Dermis blood vessel endothelial cell (primary cell): ENCODE results near the gene ARID1B. TPM values are rescaled to one million over a fixed set of nuclear protein-coding genes. Genes with fewer than 3 reads are reported as not detected.
A peak's percentile ranks its signal among the peaks of the same experiment; 100 is the strongest.

ENCODE experiments used
- DNase-seq: peaks from one replicate; pipeline ENCODE4 v3.0.0; 2010
- total RNA-seq: library from RNA; depleted of rRNA; stranded (reverse); fragments of >200 nt; gene quantifications from 2 replicates; pipeline ENCODE4 v1.2.3, GENCODE V29; 2014

ARID1B gene
- total RNA-seq, 1 donor from 2014 or later = 37.8 TPM

DNA sequence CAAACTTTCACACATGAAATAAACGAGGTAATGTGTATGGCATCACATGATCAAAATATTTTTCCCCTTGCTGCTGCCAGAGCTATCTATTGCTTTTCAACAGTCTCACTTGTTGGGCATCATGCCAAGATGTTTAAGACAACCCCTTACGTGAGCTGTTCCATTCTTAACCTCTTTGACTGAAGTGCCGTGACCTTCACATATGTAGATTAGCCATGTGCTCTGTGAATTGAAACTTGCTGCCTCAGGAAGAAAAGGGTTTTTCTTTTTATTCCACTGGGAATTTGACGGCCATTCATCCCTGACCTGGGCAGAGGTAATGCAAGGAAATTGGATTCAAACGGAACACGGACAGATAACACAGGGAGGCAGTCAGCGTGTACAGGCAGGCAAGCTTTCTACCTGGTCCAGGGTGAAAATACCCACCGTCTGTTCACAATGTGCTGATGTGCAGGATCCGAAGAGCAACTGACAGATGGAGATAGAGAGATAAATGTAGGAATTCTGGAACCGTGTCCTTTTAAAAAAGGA is 14.2 kb downstream of the ARID1B start:
- peak; percentile 82 for DNase-seq

DNA sequence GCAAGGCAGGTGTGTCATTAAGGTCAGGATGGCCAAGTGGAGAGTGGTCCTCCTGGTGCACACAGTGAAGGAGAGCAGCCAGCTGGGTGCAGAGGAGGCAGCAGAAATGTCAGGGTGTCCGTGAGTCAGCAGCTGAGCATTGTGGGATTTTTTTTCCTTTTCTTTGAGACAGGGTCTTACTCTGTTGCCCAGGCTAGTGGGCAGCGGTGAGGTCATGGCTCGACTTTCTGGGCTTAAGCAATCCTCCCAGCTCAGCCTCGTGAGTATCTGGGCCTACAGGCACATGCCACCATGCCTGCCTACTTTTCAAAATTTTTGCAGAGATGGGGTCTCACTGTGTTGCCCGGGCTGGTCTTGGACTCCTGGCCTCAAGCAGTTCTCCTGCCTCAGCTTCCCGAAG is 16.0 kb downstream of the ARID1B start:
- DNase-seq = no peak

DNA sequence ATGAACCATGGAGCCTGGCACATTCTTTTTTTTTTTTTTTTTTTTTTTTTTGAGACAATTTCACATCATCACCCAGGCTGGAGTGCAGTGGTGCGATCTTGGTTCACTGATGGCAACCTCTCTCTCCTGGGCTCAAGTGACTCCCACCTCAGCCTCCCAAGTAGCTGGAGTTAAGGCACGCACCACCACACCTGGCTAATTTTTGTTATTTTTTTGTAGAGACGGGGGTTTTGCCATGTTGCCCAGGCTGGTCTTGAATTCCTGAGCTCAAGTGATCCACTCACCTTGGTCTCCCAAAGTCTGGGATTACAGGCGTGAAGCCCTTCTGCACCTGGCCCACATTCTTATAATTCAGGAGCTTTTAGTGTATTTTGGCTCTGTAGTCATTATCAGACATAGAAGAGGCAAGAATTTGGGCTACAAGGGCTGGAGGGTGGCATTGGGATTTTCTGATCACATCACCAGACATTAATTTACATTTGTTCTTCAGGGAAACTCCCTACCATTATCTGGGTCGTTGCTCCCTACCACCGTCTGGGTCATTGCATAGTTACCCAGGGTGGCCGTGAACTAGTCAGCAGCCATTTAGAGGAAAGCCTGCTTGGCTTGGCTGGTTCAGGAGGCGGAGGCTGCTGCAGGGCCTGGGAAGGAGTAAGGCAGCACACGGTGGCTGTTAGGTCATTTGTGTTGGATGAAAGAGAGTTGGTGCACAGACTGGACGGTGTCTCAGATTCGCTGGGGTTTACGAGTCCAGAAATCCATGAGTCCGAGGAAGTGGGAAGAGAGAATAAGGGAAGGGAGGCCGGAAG is 17.6 kb downstream of the ARID1B start:
- DNase-seq = no peak

DNA sequence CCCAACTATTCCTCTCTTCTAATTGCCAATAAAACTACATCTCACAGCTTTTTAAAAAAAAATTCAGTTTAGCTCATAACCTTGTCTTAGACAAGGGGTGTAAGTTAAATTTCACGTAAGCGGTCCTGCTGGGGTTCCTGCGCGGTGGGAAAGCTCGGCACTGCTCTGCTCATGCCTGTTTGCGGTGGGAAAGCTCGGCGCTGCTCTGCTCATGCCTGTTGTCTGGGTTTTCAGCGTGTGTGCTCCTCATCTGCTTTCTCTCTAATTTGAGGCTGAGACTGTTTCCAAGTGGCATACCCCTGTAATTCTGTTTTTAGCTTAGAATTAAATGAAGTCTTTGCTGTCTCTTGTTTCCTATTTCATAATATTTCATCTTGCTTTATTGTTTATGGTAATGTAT is 18.6 kb downstream of the ARID1B start:
- no peak for DNase-seq

DNA sequence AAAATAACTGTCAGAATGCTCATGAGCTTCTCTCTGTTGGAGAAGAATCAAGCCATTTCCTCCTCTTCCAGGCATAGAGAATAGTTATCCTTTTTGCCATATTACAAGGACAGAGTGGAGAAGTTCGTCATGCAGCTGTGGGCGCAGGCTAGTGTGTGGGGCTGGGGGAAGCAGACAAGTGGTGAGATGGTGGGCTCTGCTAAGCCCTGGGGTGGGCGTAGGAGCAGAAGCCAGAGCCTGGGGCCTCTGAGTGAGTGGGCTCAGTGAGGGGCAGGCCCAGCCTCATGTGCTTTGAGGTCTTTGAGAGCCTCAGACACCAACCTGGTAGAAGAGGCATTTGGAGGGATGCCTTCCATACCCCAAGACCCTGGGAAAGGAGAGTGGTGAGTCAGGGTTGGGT is 19.4 kb downstream of the ARID1B start:
- DNase-seq = no peak

DNA sequence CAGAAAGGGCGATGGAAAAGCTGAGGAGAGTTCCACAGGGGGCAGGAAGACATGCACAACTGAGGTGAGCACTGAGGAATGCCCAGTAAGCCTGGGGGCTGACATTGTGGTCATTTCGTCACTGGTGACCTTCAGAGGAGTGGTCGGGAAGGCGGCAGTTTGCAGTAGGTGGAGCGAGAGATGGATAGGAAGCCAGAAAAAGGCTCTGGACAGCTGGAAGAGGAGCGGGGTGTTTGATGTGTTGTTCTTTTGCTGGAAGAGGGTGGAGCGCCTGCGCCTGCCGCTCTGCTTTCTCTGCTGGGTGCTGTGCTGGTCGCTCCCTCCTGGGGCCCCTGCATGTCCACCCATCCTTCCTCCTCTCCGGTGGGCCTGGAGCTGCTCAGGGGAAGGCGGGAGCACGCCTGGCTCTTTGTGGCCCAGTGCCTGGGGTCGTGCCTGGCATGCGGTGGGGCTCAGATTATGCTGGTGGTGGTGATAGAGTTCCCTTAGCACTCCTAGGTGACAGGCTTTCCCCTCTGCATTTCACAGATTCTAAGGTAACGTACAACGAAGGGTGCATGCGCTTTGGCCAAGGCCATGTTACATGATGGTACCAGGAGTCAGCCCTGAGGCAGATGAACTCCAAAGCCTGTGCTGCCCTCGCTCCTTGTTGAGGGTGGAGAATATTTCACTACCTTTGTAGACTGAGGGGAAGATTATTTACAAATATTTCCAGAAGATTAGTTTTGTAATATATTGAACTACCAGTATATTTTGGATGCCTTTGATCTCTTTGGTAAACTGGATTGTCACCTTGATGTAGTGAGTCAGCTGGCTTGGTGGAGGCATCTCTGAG is 20.9 kb downstream of the ARID1B start:
- DNase-seq = no peak

DNA sequence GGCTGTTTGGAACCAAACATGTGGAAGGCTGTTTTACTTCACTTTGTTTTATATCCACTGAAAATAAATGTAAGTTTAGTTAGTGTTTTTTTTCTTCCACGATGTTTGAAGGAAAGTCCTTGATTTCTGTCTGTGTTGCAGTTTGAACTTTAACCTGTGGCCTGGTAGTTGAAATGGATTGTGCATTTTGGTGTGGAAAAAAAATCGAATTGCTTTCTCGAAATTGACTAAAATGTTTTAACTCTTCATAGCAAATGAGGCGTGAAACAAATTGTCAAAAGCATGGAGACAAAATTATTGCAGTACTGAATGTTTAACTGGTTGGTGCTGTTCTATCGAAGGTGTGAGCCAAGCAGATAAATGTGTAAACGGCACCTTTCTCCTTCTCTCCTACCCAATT is 24.5 kb downstream of the ARID1B start:
- DNase-seq = no peak

DNA sequence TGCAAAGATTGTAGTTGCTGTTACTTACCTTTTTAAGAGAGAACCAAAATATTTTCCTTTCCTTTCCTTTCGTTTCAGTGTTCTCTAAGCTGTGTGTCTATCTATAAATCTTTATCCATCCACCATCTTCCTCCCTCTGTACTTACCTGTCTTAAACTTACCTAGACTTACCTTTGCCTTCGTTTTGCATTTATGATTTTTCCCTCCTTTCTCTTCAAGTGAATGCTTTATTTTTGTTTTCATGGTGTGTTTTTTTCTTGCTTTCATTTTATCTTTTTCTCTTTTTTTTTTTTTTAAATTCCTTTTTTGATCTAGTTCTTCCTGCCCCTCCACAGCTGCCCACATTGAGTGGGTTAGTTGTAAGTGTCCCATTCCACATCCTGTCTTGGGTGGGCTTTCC is 26.2 kb downstream of the ARID1B start:
- no peak for DNase-seq

DNA sequence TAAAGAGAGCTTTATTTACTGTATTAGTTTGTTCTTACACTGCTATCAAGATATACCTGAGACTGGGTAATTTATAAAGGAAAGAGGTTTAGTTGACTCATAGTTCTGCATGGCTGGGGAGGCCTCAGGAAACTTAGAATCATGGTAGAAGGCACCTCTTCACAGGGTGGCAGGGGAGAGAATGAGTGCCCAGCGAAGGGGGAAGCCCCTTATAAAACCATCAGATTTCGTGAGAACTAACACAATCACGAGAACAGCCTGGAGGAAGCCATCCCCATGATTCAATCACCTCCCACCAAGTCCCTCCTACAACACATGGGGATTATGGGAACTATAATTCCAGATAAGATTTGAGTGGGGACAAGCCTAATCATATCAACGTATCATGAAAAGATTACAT is 27.2 kb downstream of the ARID1B start:
- no peak for DNase-seq

DNA sequence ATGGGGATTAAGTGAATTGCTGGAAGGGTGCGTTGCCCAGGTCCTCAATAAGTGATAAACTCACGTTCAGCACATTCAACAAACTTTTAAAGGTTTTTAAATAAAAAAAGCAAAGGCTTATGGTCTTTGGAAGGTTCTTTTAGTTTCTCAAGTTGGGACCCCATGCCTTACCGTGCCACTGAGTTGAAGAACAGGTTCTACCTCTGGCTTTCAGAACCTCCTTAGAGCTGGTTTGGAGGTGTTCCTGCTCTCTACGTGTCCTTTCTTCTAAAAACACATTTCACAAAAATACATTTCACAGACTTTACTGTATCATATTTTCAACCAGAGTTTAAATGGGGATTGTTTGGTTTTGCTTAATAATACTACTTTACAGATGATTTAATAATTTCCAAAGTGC is 29.0 kb downstream of the ARID1B start:
- no peak for DNase-seq

DNA sequence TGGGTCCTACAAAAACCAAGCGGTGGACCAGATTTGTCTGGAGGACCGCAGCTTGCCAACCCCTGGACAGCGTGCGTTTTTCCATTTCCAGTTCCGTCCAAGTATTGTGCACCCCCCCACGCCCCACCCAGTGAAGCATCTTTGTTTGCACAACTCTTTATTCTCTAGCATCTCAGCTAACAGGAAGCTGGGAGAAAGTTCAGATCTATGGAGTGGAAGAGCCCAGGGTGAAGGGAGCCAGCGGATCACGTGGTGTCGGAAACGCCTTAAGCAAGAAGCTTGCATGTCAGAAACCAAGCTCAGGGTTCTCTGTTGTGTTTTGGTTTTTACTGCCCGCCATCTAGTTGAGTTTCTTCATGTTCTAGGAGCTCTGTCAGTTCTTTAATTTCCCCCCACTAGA is 29.9 kb downstream of the ARID1B start:
- DNase-seq = no peak

DNA sequence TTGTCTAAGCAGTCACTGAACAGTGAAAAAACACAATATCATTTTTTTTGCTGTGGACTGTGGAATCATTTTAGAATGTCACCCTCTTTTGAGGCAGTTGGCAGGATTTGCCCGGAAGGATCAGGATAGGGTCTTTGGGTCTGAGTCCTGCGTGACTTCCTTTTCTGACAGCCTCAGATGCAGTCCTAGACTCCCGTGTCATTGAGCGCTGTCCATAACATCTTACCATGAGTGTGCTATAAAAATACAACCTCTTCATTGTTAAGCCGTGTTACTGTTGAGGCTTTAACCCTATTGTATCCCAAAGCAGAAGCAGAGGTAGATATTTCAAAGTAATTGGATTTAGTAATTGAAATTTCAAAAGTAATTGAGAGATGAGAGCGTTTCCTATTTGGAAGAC is 30.6 kb downstream of the ARID1B start:
- no peak for DNase-seq

DNA sequence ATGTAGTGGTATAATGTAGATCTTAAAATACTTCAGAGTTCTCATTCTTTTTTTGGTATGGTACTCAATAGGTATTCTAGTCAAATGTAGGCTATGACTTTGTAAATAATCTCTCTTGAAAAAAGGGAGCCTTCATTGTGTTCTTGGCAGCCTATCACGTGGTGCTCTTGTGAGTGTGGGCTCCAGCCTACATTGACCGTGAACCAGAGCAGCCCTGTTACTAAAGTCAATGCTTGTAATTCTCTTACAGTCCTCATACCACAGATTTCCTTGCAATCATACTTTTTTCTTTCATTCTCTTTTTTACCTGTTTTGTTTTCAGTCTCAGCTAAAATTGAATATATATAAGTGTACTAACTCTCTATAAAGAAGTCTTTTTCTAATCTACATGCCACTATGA is 31.1 kb downstream of the ARID1B start:
- peak; percentile 54 for DNase-seq

DNA sequence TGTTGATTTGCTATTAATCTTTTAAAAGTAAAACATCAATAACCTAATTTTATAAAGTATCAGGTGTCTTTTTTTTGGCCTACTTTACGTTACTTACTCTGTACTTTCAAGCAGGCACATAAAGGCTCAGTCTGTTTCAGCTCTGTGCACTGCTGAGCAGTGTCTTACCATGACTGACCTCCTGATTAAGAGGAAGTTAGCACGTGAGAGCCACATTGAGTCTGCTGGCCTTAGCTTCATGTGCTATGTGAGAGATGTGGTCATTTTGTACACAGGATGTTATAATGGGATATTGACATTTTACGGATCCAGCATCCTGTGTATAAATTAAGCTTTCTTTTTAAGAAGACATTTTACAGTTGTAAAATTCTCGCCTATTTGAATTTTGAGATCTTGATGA is 31.9 kb downstream of the ARID1B start:
- peak; percentile 75 for DNase-seq

DNA sequence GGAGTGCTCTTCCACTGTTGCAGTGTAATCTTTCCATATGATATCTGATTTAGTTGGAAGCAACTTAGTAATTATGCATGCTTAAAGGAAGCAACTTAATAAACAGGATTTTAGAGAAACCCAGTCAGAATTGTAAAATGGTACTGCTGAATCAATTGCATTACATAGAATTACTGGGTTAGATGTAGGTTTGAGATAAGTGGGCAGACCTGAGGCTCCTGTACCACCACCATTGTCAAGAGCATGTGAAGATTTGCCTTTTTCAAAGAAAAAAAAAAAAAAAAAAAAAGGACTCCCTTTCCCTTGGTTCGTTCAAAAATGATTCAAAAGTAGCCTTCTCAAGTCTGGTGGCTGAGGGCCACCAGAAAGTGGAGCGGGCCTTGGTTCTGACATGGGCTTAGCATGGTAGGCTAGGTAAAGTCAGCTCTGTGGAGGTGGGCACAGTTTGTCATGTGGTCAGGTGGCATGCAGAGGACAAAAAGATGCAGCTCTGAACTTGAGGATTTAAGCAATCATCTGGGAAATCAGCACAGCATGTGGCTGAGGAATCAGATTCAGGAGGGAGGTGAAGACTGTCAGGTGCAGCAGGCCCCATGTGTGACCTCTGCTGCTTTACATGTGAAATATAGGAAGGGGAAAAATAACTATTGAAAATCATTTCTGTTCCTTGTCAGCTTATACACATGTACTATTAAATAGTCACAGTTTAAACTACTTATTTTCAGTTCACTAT is 32.4 kb downstream of the ARID1B start:
- DNase-seq = no peak

DNA sequence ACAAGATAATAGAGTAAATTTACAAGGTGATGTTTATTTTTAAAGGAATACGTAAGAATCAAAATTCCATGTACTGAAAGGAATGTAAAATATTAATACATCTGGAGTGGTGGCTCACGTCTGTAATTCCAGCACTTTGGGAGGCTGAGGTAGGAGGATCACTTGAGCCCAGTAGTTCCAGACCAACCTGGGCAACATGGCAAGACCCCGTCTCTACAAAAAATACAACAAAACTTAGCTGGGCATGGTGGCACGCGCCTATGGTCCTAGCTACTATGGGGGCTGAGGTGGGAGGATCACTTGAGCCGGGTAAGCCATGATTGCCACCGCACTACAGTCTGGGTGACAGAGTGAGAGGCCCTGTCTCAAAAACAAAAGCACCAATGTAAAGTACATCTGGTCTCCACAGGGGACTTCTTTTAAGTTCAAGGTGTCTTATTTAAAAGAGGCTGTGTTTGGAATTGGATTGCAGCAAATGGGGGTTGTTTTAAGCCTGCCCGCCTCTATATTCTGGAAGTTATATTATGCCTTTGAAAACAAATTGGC is 36.9 kb downstream of the ARID1B start:
- DNase-seq = no peak

DNA sequence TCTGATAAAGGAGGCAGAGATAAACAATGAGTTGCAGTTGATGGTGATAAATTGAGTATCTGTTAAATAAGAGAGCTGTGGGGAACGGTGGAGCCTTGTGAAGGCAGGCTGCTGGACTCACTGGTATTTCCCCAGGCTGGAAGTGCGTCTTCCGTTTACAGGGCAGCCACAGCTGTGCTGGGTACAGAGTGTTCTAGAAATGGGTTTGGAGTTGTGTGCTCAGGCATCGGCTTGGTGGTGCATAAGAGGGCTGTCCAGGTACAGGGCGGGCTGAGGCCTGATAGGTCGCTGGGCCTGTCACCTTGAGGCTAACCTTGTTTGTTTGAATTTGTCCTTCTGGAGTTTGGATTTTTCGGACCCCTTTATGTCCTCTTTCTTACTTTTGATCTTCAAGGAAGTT is 39.3 kb downstream of the ARID1B start:
- DNase-seq = peak; percentile 61

DNA sequence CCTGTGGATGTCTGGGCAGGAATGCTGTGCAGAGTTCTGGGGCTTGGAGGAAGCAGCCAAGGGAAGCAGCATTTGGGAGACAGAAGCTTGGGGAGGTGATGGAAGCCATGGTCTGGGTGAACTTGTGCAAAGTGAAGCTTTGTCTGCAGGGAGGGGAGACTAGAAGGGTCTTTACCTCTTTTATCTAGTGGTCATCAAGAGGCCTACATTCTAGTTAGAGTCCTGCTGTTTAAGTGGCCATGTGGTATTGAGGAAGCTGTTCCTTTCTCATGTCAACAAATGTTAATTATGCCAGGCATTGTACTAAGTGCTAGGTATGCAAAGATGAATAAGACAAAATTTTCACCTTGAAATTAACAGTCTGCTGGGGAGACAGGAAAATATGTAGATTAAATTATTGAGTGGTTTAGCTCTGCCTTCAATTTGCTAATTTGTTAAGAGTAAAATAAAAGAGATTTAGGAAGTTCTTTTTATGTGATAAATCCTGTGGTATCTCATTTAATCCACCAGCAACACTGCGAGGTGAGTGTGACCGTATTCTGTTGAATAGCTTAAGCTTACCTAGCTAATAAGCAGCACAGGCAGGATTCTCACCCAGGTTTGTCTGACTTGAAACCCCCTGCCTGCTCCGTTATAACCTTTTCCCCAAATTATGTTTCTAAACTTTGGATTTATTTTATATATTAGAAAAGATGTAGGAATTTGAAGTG is 43.1 kb downstream of the ARID1B start:
- DNase-seq = no peak

DNA sequence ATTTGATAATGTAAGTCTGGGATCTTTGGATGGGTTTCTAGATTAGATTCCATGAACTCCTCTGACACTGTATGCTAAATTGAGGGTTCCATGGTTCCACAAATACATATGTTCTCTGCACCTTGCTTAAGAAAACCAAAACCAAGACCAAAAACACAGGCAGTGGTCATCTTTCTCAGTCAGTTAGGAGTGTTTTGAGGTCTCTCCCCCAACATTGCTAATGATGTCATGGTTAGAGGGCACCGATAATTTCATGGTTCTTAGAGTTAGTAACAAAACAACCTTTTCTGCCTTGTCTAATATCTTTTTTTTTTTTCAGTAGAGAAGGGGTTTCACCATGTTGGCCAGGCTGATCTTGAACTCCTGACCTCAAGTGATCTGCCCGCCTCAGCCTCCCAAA is 44.5 kb downstream of the ARID1B start:
- no peak for DNase-seq

DNA sequence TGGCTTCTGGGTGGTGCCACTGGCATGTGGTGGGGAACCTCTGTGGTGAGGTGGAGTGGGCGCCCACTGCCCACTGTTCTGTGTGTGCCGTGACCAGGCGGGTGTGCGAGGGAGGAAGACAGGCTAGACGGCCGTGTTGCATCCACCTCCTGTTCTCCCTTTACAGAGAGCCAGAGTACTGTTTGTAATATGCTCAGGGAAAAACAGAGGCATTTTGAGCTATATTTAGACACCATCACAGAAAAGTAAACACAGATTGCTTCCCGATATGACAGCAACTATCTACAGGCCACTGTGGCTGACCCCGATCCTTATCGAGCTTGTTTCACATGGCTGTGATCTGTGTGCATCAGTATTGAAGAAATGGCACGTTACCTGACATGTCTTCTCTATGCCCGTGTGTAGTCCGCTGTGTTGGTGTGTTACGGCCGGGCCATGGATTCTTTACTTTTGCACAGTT is 45.6 kb downstream of the ARID1B start:
- peak; percentile 28 for DNase-seq

DNA sequence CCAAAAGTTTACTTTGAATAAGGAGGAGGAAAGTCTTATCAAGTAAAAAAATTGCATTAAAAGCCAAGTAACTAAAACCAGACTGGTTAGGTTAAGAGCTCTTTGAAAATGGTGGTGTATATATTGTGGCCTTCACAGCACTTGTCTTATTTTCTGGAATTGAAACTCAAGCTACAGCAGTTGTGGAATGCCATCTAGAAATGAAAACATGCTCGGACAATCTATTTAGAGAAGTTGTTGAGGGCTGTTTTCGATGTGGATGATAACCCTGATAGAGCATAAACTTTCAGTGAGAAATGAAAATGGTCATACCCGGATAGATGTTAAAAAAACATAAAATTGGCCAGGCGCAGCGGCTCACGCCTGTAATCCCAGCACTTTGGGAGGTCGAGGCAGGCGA is 47.0 kb downstream of the ARID1B start:
- DNase-seq = no peak

DNA sequence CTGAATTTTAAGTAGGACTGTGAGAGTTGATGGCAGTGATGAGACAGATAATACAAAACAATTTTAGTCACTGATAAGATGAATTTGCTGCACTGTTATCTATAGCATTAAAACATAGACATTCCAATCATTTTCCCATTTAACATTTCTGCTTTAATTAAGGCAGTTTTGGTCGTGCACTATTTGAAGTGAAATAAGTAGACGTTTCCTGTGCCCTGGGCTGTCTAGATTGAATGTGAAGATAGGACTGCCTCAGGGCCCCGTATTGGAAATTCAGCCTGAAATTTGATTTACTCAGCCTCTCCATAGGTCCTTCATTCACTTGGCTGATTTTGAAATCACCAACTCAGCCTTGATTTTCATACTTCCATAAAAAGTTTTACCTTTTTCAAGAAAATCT is 48.3 kb downstream of the ARID1B start:
- no peak for DNase-seq
